ENCODE measurements around the gene EGFL6.
"Not testable (repeated sequence)": the region's sequence is repeated elsewhere in the genome, so short reads cannot be mapped to it uniquely, and the experiment has no call there.

Gene EGFL6

GRCh38 chrX:13647709-13648212 lies 78.4 kb downstream of the EGFL6 start:
- Histone ChIP-seq H3K27me3 (replicated peaks; ENCODE audit: control insufficient read depth, insufficient read depth, low read length) (no peaks in the 10 kb centered on the region), H3K36me3 (ENCODE audit: control insufficient read depth, insufficient read depth, low read length) (no peaks in the 10 kb centered on the region), H3K4me3 (replicated peaks; ENCODE audit: low read depth, low read length) (no peak overlapping the region)
- no peak for TF ChIP-seq CTCF (IDR thresholded peaks at IDR 0.05; ENCODE audit: insufficient read depth, low read length, poor library complexity, severe bottlenecking)
- no peak for DNase-seq (ENCODE audit: extremely low read depth, insufficient read length)

DNA sequence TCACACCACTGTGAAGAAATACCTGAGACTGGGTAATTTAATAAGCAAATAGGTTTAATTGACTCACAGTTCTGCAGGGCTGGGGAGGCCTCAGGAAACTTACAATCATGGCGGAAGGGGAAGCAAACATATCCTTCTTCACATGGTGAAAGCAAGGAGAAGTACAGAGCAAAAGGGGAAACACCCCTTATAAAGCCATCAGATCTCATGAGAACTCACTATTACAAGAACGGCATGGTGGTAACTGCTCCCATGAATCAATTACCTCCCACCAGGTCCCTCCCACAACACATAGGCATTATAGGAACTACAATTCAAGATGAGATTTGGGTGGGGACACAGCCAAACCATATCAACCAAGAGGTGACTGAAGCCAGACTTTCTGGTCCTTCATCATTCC lies 78.9 kb downstream of the EGFL6 start:
- not testable (repeated sequence) for H3K27me3 ChIP-seq (replicated peaks; ENCODE audit: control insufficient read depth, insufficient read depth, low read length); H3K4me3 ChIP-seq (replicated peaks; ENCODE audit: low read depth, low read length); H3K36me3 ChIP-seq (ENCODE audit: control insufficient read depth, insufficient read depth, low read length); DNase-seq (ENCODE audit: extremely low read depth, insufficient read length)

DNA sequence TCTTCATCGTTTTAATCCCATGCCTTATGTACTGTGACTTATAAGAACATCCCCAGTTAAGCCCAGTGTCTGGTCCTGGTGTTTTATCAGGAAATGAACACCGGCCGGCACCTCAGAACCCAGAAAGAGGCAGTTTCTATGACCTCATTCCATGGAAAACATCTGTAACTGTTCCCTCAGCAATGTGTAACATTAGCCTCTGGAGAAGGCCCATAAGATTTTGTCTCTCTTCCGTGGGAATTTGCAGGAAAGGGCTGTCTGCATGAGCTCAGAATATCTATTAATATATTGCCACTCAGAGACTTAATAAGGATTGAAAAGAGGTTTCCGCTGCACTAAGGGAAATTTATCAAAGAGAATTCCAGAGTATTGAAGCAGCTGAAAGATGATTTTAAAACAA lies 80.4 kb downstream of the EGFL6 start:
- no peak for DNase-seq (ENCODE audit: extremely low read depth, insufficient read length)
- H3K27me3 ChIP-seq (replicated peaks; ENCODE audit: control insufficient read depth, insufficient read depth, low read length), result no peaks in the 10 kb centered on the region
- no peak for TF ChIP-seq CTCF (IDR thresholded peaks at IDR 0.05; ENCODE audit: insufficient read depth, low read length, poor library complexity, severe bottlenecking)
- no peak overlapping the region for H3K4me3 ChIP-seq (replicated peaks; ENCODE audit: low read depth, low read length)
- H3K36me3 ChIP-seq (ENCODE audit: control insufficient read depth, insufficient read depth, low read length), result no peaks in the 10 kb centered on the region

GRCh38 chrX:13650318-13650717 lies 80.9 kb downstream of the EGFL6 start:
- no peaks in the 10 kb centered on the region for H3K27me3 ChIP-seq (replicated peaks; ENCODE audit: control insufficient read depth, insufficient read depth, low read length)
- DNase-seq (ENCODE audit: extremely low read depth, insufficient read length), result no peak
- TF ChIP-seq CTCF (IDR thresholded peaks at IDR 0.05; ENCODE audit: insufficient read depth, low read length, poor library complexity, severe bottlenecking), result no peak

GRCh38 chrX:13651150-13651549 lies 81.7 kb downstream of the EGFL6 start:
- H3K36me3 ChIP-seq (ENCODE audit: control insufficient read depth, insufficient read depth, low read length), result peaks cover 2% of the 10 kb centered on the region
- TF ChIP-seq CTCF (IDR thresholded peaks at IDR 0.05; ENCODE audit: insufficient read depth, low read length, poor library complexity, severe bottlenecking), result no peak
- H3K4me3 ChIP-seq (replicated peaks; ENCODE audit: low read depth, low read length), result no peak overlapping the region
- no peak for DNase-seq (ENCODE audit: extremely low read depth, insufficient read length)
- H3K27me3 ChIP-seq (replicated peaks; ENCODE audit: control insufficient read depth, insufficient read depth, low read length), result no peaks in the 10 kb centered on the region

More at GRCh38 chrX:13650318-13650717, 80.9 kb downstream of the EGFL6 start:
- Histone ChIP-seq H3K4me3 (replicated peaks; ENCODE audit: low read depth, low read length) (no peak overlapping the region), H3K36me3 (ENCODE audit: control insufficient read depth, insufficient read depth, low read length) (no peaks in the 10 kb centered on the region)

DNA sequence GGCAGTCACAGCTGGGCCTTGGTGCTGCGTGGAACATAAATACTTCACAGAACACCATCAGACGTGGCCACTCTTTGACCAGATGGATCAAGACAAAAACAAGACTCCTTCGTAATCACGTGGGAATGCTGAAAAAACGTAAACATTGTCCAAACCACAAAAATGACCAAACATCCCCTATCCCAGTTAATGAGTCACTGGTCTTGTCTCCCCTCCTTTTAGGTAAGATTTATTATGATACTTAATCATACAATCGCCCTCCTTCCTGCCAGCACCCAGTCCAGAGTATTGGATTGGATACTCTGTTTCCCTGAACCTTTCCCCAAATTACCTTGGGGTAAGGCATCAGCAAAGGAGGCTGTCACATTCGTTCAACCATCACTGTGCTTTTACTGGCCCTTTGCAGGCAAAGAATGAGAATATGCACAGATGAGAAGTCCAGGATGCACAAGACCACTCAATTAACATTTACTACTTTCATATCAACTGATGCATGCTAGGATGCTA lies 82.9 kb downstream of the EGFL6 start:
- no peak for TF ChIP-seq CTCF (IDR thresholded peaks at IDR 0.05; ENCODE audit: insufficient read depth, low read length, poor library complexity, severe bottlenecking)
- Histone ChIP-seq H3K4me3 (replicated peaks; ENCODE audit: low read depth, low read length) (peak overlapping the region; percentile 57), H3K27me3 (replicated peaks; ENCODE audit: control insufficient read depth, insufficient read depth, low read length) (no peaks in the 10 kb centered on the region), H3K36me3 (ENCODE audit: control insufficient read depth, insufficient read depth, low read length) (peaks cover 2% of the 10 kb centered on the region)
- DNase-seq (ENCODE audit: extremely low read depth, insufficient read length), result no peak

Data from GM06990 (cell line).